Endothelial cell of umbilical vein (primary cell): ENCODE data around the gene FOXP1.

Experiments used
- EZH2 ChIP-seq: IDR thresholded peaks from 2 replicates; pipeline ENCODE4 v1.6.1; 2012; ENCODE audit warnings: borderline replicate concordance, low read depth, mild to moderate bottlenecking, moderate library complexity, low read length, inconsistent platforms; ENCODE audit not compliant: severe bottlenecking
- FOS ChIP-seq: IDR thresholded peaks from 2 replicates; pipeline ENCODE4 v1.6.1; 2011; ENCODE audit warnings: mild to moderate bottlenecking, low read length, moderate library complexity, borderline replicate concordance; ENCODE audit not compliant: insufficient read depth
- GATA2 ChIP-seq: IDR thresholded peaks from 2 replicates; pipeline ENCODE4 v1.7.0; 2011; ENCODE audit warnings: low read depth, mild to moderate bottlenecking, moderate library complexity, mixed read lengths, low read length; ENCODE audit not compliant: insufficient read length, insufficient read depth
- JUN ChIP-seq: IDR thresholded peaks from 2 replicates; pipeline ENCODE4 v1.6.1; 2011; ENCODE audit warnings: borderline replicate concordance, low read depth; ENCODE audit not compliant: insufficient read length, insufficient read depth
- MYC ChIP-seq: IDR thresholded peaks from one replicate; pipeline ENCODE4 v1.6.1; 2011; ENCODE audit warnings: mild to moderate bottlenecking, low read depth, low read length
- POLR2A ChIP-seq: IDR thresholded peaks from 2 replicates; pipeline ENCODE4 v1.6.1; 2012; ENCODE audit warnings: low read depth, mild to moderate bottlenecking, control low read depth, low read length
- POLR2AphosphoS5 ChIP-seq: IDR thresholded peaks from 2 replicates; pipeline ENCODE4 v1.6.1; 2012; ENCODE audit warnings: low read depth, mild to moderate bottlenecking, control low read depth, low read length, moderate library complexity; ENCODE audit not compliant: insufficient read depth
- TF ChIP-seq, protein P1 (sequence below), 2 donors: IDR thresholded peaks; 1 replicate in 1 of 2; 2 replicates in 1 of 2; pipeline ENCODE4 v1.5.1; 2011; ENCODE audit warnings: low read length in 2 of 2, mild to moderate bottlenecking in 2 of 2, moderate library complexity in 2 of 2, control low read depth in 1 of 2, inconsistent platforms in 1 of 2, low read depth in 1 of 2; ENCODE audit not compliant: insufficient read depth in 1 of 2; ENCODE audit errors: extremely low read depth in 1 of 2
- TF ChIP-seq, protein P2 (sequence below): IDR thresholded peaks from 2 replicates; pipeline ENCODE4 v1.6.1; 2011; ENCODE audit not compliant: insufficient read depth, insufficient read length

DNA sequence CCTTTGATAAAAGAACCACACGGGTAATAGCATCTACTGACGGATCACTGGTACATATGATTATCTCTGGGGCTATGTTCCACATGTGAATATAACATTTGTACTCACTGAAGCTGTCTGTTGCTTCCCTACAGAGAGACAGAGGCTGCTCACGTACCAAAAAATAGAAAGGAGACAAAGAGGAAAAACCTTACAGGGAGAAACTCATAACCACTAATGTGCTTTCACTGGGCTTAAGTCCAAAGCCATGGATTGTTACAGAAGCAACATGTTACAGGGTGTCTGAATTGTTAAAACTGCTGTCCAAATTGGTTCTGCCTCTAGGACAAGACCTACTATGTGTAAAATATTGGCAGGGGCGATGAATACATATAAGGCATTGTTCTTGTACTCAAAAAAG lies 311.9 kb downstream of the FOXP1 start:
- TF ChIP-seq, protein P1, sequence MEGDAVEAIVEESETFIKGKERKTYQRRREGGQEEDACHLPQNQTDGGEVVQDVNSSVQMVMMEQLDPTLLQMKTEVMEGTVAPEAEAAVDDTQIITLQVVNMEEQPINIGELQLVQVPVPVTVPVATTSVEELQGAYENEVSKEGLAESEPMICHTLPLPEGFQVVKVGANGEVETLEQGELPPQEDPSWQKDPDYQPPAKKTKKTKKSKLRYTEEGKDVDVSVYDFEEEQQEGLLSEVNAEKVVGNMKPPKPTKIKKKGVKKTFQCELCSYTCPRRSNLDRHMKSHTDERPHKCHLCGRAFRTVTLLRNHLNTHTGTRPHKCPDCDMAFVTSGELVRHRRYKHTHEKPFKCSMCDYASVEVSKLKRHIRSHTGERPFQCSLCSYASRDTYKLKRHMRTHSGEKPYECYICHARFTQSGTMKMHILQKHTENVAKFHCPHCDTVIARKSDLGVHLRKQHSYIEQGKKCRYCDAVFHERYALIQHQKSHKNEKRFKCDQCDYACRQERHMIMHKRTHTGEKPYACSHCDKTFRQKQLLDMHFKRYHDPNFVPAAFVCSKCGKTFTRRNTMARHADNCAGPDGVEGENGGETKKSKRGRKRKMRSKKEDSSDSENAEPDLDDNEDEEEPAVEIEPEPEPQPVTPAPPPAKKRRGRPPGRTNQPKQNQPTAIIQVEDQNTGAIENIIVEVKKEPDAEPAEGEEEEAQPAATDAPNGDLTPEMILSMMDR (IDR thresholded peaks at IDR 0.05; ENCODE audit: extremely low read depth in 1 of 2, insufficient read depth in 1 of 2, low read depth in 1 of 2, low read length in 2 of 2), result no peak
- TF ChIP-seq POLR2AphosphoS5 (no peak), GATA2 (no peak), POLR2A (no peak), JUN (no peak), EZH2 (no peak), FOS (no peak), MYC (no peak)
- TF ChIP-seq, protein P2, sequence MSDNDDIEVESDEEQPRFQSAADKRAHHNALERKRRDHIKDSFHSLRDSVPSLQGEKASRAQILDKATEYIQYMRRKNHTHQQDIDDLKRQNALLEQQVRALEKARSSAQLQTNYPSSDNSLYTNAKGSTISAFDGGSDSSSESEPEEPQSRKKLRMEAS, result no peak
